Measurements from ENCODE around the gene TTC34. TPM values are rescaled to one million over a fixed set of nuclear protein-coding genes. Genes with fewer than 3 reads are reported as not detected.

TTC34 gene
- polyA plus RNA-seq, 10 donors: 0.09 to 0.58 (median 0.19) TPM

- no peak for DNase-seq
Observed at GRCh38 chr1:2606881-2607621, 194.4 kb downstream of the TTC34 start.

GRCh38 chr1:2606396-2606880 lies 195.1 kb downstream of the TTC34 start:
- DNase-seq: no peak

DNA sequence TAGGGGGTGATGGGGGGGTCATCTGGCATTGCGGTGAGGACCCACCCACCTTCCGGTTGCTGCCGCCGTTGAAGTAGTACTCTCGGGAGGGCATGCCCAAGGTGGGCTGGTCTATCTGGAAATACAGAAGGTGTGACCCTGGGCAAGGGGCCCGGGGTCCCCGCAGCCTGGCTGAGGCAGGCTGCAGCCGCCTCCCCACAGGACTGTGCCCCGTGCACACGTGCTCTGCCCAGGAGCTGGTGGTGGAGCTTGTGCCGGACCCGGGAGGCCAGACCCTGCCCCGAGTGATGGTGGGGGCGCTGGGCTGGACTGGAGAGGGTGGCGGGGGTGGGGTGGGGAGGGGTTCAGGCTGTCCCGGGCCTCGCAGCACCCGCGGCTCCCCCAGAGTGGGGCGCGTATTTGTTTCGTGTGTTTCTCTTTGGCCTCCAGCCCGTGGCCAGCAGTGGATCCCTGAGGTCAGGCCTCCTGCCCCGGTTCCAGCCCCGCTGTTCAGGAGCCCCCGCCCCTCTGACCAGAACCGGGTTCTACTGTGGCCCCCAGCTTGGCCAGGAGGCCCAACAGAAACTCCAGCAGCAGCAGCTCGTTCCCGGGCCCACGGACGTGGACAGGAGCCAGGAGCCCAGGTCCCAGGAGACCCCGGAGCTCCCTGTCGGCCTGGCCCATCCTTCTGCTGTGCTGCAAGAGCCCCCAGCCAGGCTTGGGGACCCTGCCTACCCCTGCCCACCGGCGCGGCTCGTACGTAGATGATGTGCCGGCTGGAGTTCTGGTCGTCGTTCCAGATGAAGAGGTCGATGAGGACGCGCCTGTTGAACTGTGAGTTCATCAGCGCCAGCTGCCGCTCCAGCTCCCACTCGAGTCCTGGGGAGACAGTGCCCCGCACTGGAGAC lies 195.7 kb downstream of the TTC34 start:
- DNase-seq: no peak

GRCh38 chr1:2604844-2605508 lies 196.5 kb downstream of the TTC34 start:
- no peak for DNase-seq

GRCh38 chr1:2604156-2604843 lies 197.2 kb downstream of the TTC34 start:
- DNase-seq: no peak

DNA sequence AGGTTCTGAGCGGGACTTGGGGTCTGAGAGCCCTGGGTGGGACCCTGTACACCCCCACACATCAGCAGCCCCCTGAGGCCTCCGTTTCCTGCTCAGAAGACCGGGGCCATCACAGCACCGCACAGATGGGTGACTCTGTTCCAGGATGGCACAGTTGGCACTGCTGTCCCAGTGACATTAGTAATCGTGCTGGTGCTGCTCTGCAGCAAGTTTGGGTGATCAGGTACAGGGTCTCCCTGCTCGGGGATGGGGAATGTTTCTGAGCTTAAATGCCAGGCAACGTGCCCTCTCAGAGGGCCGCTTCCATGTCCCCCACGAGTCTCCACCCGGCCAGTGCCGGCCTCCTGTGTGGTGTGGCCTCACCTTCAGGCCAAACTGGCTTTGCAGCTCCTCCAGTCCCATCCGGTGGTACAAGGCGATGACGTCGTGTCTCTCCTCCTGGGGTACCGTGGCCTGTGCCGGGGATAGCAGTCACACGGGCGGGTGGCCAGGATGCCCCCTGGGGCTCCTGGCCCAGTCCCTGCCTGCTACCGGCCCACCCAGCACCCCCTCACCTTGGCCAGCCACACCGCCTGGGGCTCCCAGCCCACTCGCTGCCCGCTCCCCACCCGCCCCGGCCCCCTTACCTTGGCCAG lies 197.9 kb downstream of the TTC34 start:
- no peak for DNase-seq

DNA sequence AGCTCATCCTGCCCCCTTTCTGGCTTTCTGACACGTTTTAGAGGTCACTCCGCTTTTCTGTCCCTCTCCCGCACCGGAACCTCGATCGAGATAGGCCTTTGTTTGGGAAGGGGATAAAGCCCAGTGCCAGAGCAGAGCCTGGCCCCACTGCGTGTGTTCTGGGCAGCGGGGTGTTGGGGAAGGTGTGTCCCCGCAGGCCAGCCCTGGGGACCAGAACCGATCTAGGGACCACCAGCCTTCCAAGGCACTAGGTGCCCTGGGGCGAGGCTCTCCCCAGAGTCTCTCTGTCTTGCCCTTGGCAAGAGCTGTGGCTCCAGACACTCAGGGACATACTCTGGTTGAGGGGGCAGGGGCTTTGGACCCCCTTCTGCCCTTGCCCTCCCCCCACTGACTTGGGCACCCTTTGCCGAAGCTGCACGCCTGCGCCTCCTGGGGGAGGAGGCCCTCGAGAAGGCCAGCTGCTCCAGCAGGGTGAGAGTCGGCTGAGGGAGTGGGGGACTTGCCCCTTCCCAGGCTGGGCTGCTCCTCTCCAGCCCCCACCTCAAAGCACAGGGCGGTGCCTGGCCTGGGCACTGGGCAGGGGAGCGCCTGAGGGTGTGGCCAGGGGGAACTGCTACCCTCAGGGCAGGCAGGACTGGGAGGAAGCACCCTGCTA lies 198.5 kb downstream of the TTC34 start:
- no peak for DNase-seq

DNA sequence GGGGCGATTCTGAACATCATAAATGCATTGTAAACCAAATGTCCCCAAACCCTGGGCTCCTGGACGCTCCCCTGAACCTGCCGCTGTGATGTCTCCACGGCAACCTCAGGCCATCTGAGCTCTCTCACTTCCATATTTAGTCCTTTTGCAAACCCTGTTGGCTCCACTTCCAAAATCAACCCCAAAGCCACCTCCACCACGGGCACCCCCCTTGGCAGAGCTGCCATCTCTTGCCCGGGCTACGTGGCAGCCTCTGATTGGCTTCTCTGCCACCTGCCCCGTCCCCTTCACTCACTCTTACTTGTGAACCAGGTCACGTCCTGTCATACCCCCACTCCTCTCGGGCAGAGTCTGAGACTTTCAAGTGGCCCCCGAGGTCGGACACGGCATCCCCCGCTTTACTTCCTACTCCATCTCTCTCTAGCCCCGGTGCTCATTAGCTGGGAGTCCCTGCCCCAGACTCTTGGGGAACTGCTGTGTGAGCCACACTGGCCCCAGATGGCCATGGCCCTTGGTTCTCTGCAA lies 199.1 kb downstream of the TTC34 start:
- no peak for DNase-seq

- no peak for DNase-seq
Observed at GRCh38 chr1:2601721-2602303, 199.7 kb downstream of the TTC34 start.

GRCh38 chr1:2598329-2598931 lies 203.1 kb downstream of the TTC34 start:
- DNase-seq: no peak

GRCh38 chr1:2597441-2598328 lies 203.8 kb downstream of the TTC34 start:
- DNase-seq: no peak

GRCh38 chr1:2596530-2597333 lies 204.8 kb downstream of the TTC34 start:
- DNase-seq: no peak

GRCh38 chr1:2595812-2596529 lies 205.5 kb downstream of the TTC34 start:
- DNase-seq: no peak

GRCh38 chr1:2595261-2595811 lies 206.2 kb downstream of the TTC34 start:
- DNase-seq: no peak

DNA sequence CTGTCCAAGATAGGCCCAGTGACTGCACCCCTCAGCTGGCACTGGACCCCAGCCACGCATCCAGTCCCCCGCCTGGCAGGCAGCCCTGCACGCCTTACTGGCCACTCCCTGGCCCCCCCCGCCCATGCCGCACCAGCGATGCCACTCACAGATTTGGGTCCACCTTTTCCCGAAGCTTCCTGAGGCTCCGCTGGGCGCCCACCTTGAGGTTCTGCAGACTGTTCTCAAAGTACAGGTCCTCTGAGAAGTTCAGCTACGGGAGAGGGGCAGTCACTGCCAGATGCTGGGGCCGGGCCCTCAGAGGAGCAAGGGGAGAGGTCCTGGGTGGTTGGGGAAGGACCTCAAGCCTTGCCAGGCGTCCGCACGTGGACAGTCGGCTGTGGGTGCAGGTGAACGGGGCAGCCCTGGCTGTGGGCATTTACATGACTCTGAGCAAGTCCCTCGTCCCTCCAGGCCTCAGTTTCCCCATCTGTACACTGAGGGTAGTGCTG lies 206.8 kb downstream of the TTC34 start:
- DNase-seq: no peak

DNA sequence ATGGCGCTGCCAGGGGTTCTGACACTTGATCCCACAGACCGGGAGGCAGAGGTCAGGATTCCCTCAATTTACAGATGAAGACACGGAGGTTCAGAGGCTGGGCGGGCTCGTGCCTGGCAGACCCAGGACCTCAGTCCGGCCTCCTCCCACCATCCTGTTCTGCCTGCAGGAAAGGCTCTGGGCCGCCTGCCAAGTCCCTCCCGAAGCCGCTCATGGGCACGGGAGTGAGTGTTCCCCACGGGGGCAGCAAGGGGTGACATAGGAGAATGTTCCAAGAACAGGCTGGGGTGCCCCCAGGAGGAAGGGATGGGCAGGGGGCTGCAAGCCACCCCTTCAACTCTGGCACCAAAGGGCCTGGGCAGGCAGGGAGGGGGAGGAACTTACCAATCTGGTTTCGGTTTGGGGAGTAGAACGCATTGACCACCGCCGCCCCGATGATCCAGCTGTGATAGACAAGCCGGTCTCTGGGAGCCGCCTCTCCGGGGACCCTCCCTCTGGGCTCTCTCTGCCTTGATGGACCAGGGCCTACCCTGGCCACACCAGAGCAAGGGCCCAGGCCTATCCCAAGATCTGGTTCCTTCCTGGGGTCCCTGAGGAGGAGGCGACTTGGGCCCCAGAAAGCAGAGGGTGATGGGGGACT lies 207.4 kb downstream of the TTC34 start:
- DNase-seq: peak in 1 of 3 donors; percentile 37
